ENCODE data around the gene OR2A25.
"Not testable (repeated sequence)": the region's sequence is repeated elsewhere in the genome, so short reads cannot be mapped to it uniquely, and the experiment has no call there.

Gene OR2A25, protein sequence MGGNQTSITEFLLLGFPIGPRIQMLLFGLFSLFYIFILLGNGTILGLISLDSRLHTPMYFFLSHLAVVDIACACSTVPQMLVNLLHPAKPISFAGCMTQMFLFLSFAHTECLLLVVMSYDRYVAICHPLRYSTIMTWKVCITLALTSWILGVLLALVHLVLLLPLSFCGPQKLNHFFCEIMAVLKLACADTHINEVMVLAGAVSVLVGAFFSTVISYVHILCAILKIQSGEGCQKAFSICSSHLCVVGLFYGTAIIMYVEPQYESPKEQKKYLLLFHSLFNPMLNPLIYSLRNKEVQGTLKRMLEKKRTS

DNA sequence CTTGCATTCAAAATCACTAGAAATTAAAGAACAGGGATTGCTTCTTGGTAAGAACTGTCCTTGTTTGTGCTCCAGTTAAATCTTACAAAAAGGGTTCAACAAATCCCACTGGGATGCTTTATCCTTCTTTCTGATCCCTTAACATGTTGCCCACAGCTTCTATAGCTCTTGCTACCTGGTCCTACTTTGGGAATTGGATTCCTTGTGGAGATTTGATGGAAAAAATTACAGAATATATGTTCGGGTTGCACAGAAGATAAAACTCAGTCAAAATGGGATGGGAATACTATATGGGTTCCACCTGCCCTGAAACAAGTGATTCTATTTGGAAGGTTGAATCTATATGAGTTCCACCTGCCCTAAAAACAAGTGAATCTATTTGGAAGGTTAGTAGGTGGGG is at the start of gene OR2A25:
Gene OR2A25 (plus strand): TSS at position 301 of the 400 bp plus-strand sequence. CDS start 4,409 bp downstream, outside the sequence.
- DNase-seq (ENCODE audit: low read depth, low spot score), result no peak

DNA sequence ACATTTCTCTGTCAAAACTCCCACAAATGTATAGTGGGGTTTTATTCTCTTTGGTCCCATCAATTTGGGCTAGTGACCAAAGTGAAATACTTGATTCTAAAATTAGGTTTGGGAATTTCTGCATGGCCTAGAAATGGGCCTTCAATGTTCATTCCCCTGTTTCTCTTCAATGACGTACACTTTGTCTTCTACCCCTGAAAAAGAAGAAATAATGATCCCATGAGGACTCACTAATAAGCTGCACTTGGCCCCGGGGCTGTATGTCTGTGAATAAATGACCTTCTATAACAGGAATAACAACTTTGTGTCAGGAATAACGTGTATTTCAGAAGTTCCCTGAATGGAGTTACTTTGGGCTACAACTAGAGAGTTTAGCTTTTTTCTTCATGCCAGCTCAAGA is 49.3 kb upstream of the OR2A25 start:
- no peak for DNase-seq (ENCODE audit: low read depth, low spot score)

DNA sequence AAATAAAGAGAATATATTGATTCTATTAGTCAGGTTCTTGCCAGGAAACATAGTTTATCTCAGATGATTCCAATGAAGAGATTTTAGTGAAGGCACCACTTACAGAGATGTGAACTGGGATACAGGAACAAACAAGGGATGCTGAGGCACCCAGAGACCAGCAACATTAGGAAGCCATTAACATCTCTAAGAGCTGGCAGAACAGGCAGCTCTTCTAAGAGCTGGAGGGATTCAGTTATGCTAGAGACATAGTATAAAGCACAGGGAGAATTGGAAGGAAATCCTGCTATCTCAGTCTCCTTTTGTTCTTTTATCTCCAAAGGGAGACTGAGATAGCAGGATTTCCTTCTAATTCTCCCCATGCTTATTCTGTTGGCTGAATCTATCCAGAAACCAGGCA is 47.4 kb upstream of the OR2A25 start:
- no peak for DNase-seq (ENCODE audit: low read depth, low spot score)

DNA sequence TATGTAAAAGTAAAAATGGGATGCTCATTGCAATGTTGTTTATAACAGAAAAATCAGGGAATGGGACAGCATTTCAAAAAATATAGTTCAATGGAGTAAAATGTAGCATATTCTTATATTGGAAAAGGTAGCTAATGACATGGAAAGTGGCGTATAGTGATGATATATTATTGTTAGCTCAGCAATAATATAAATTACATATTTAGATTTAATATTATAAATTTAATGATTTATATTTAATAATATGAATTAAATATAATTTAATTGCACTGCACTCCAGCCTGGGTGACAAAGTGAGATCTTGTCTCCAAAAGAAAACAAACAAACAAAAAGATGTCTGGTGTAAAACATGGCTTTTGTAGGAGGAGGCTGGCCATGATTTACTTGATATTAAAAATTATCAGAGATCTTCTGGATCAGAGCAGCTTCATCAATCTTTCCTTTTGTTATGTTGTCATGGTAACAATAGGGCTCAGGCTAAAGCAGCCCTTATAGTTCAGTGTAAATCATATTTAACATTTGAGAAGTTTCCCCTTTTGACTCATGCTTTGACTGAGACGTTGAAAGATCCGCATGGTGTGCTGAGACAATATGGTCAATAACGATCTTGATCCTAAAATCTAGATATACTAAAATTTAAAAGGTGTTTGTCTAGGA is 46.3 kb upstream of the OR2A25 start:
- no peak for DNase-seq (ENCODE audit: low read depth, low spot score)

DNA sequence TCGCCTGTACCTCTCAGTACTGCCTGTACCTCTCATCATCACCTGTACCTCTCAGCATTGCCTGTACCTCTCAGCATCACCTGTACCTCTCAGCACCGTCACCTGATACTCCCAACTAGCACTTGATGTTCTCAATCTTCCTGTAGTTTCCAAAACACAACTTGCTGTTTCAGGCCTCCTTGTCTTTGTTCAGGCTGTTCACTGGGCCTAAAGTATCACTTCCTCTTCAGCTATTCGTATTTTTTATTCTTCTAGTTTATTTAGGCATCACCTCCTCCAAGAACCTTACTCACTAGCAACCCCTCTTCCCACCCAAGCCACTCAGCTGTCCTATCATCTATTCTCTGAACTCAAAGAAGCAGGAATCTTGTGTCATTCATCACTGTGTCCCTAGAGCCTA is 45.4 kb upstream of the OR2A25 start:
- DNase-seq (ENCODE audit: low read depth, low spot score), result no peak

DNA sequence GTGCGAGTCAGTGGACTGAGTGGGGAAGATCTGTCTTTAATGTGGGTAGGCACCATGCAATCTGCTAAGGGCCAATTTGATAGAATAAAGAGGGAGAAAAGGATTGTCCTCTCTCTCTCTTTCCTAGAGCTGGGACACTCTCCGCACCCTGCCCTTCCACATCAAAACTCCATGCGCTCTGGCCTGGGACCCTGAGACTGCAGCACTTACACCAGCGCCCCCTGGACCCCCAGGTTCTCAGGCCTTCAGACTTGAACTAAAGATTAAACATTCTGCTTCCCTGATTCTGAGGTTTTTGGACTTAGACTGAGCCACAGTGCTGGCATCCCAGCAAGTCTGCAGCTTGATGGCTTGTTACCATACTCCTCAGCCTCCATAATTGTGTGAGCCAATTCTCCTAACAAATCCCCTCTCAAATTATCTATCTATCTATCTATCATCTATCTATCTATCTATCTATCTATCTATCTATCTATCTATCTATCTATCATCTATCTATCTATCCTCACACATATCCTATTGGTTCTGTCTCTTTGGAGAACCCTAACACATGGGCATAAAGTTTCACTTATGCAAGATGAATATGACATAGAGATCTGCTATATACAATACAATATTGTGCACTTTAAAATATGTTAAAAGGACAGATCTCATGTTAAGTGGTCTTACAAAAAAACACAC is 43.3 kb upstream of the OR2A25 start:
- no peak for DNase-seq (ENCODE audit: low read depth, low spot score)

DNA sequence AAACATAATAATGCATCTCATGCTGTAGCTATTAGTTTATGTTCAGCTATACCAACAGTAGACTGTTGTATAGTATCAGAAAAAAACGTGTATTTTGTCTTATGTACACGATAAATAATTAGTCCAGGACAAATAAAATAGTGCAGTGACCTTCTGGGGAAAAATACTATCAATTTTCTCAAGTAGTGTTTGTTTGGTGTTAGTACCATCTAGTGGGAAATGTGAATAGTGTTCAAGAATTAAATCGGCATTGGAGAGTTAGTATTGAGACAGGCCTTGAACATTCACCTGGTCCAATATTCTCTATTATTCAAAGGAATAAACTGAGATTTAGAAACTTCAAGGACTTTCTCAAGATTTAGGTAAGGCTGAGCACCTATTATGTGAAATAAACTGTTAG is 42.5 kb upstream of the OR2A25 start:
- no peak for DNase-seq (ENCODE audit: low read depth, low spot score)

DNA sequence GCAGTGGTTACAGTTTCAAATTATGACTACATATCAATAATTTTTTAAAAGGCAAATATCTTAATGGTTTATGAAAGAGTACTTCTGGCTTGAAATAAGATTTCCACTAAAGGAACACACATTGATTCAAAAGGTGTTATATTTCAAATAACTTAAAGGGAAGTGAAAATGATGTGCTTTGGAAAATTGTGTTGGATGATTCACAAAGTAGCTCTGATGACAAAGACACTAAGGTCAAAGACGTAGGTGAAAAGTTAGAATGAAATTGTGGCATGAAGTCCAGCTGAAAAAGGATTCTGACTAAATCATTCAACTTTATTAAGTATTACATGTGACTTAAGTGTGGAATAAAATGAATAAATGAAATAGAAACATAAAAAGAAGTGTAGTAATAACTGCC is 41.6 kb upstream of the OR2A25 start:
- DNase-seq (ENCODE audit: low read depth, low spot score), result no peak

DNA sequence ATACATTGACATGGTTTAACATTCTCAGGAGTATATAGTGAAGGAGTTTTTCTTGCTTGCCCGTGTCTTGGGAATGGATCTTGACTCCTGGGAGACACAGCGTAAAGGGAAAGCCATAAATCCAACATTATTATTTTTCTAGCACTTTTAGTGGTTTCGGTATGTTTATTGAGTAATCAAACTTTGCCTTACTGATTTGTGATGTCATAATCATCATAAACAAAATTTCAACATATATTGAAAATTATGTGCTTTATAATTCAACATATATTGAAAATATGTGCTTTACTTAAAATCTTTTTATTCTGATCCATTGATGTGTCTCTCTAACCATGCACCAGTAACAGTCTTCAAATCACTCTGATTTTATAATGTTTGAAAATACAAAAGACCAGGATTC is 41.1 kb upstream of the OR2A25 start:
- DNase-seq (ENCODE audit: low read depth, low spot score), result no peak

DNA sequence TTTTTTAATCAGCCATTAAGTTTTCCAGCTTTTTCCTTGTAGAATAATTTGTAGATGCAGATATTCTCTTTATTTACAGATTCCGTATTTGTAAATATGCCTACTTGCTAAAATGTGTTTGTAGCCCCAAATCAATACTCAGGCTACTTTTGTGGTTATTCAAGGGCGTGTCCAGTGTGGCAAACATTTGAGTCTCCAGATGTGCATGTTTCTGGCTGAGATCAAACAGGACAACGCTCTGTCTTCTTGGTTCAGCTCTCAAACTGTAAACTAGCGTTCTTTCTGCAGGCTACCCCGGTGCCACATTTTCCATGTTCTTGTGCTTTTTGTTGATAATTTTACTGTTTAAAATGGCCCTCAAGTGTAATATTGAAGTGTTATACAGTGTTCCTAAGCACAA is 37.1 kb upstream of the OR2A25 start:
- no peak for DNase-seq (ENCODE audit: low read depth, low spot score)

DNA sequence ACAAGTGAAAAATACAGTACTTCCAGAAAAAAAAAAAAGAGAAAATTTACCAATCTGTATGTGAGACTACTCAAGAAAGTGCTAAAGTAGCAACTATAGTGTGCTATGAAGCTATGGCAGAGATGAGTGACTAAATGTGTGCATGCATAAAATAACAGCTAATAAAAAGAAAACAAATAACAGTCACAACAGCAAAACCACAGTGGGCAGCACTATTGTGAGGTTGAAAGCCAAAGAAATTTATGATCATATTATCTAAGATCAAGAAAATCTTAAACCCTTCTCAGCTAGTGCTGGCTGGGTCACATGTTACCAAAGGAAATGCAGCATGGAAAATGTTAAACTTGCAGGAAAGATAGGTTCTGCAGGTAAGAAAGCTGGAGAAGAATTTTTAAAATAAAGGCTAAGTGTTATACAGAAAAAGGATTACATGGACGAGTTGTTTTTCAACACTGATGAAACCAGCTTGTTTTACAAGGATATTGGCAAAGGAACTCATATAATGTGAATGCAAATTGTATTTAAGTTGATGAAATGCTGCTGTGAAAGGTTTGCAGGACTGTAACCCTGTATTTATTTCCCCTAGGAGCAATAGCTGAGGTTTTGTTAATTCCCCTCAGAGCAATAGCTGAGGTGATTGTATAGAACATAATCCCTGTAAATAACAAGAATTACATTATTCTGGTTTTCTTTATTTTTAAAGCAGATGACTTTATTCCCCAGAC is 36.5 kb upstream of the OR2A25 start:
- no peak for DNase-seq (ENCODE audit: low read depth, low spot score)

DNA sequence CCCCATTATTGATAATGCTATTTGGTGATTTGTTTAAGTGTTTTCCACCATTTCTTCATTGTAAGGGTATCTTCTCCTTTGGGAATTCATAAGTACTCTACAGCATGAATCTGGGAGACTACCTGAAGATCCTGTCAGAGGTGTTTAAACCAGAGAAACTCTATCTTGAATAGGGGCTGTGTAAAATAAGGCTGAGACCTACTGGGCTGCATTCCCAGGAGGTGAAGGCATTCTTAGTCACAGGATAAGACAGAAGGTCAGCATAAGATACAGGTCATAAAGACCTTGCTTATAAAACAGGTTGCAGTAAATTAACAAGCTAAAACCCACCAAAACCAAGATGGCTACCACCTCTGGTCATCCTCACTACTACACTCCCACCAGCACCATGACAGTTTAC is 34.2 kb upstream of the OR2A25 start:
- no peak for DNase-seq (ENCODE audit: low read depth, low spot score)

DNA sequence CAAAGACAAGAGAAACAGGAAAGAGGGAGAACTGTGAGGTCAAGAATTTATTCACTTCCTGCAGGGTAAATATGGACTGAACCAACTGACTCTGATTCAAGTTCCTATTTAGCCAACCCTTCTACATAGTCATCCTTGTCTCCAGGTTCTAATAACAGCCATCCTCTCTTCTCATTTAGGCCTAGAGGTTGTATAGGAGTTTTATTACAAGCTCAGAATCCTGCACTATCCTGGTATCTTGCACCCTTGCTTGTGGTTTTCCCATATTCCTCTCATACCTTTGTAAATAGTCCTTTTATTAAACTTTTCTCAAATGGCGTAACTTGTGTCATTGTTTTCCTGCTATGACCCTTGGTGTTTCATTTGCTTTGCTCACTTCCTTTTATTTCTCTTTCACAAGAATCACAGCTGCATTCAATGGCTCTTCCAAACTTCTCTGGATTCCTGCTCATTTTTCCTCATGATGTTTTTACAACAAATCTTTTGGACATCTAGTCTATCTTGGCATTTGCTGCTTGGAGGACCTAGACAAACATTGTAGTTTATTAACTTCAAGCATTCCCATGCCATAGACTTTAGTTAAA is 33.2 kb upstream of the OR2A25 start:
- no peak for DNase-seq (ENCODE audit: low read depth, low spot score)

DNA sequence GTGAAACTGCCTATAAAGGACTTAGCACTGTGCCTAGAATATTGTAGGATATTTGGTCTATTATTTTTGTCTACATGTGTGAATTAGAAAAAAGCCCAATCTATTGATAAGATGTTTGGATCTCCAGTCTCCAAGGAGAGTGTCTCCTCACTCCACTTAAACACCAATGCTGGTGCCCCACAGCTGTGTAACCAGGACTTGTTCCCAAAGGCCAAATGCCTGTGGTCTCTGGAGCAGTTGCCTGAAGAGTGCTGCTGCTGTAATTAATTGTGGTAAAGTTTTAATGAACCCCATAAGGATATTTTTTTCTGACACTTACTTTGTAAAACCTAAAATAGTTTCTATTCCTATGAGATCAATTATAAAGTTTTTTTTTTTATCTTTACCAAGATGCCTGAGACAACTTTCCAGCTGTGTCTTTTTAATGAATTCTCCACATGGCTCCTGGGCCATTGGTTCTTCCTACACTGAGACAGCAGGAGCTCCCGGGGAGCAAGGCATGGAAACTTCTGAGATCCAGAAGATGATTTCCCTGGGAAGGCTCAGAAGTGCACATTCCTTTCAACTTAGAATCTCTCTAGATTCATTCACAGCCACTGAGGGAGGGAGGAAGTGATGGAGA is 32.1 kb upstream of the OR2A25 start:
- DNase-seq (ENCODE audit: low read depth, low spot score), result no peak

DNA sequence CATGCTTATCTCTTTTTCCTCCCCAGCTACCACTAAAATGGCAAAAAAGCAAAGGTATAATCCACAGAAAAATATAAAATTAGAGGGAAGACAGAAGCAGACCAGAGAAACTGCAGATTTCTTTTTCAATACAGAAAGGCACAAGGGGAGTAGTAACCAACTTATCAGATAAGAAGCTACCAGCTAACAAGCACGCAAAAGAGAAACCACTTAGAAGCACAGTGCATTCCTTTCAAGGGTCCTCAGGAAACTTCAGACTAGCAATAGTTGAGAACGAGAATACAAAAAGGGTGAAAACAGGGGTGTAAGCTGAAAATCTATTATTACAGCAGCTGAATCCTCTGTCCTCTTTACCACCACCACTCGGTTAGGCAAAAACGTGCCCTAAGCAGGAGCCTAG is 30.7 kb upstream of the OR2A25 start:
- no peak for DNase-seq (ENCODE audit: low read depth, low spot score)

DNA sequence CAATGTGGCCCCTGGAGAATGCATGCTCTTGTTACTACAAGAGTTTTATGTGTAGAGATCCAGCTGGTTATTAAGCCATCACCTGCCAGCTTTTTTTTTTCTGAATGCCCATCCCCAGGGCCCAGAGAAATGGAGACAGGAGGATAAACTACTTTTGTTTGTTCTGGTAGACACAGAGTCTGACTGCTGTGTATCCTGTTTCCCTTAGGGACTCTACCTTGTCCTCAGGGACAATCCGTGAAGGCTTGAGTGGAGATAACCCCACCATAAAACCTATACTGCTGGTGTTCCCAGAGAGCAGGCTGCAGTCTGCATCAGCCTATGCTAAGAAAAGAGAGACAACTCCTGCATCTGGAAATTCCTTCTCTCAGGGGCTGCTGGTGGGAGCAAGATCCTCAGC is 21.0 kb upstream of the OR2A25 start, which contains the start of gene OR2A5:
Gene OR2A5 (plus strand): TSS at position 301 of the 400 bp plus-strand sequence. CDS start 1,454 bp downstream, outside the sequence.
- no peak for DNase-seq (ENCODE audit: low read depth, low spot score)

DNA sequence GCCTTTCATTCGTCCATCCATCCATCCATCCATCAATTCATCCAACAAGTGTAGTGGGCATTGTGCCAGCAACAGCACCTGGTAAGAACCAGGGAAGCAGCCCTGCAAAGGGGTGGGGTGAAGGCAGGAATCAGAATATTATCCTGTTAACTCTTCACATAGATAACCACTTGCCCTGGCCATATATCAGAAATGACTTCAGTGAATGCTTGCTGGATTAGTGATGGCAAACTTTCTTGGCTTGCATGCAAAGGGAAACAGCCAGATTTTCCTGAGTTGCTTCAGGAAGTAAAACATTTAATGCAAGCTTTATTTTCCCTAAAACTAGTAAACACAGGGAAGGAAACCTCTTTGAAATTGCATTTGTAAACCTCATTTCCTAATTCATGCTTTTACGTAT is 20.1 kb upstream of the OR2A25 start:
- DNase-seq (ENCODE audit: low read depth, low spot score), result no peak

DNA sequence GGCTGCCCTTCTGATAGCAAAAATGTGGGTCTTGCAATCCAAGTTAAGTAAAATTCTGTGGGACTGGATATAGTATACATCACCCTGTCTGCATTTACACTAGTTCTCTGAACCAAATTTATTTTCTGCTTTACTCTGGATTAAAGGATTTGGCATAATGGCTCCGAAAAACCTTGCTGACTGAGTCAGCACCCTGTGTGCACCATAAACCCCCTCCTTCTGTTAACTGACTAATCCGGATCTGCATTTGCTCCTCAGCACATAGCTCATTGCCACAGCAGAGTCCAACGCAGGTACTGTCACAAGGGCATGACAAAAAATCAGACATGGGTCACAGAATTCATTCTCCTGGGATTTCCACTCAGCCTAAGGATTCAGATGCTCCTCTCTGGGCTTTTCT is 19.5 kb upstream of the OR2A25 start:
- DNase-seq (ENCODE audit: low read depth, low spot score), result no peak

DNA sequence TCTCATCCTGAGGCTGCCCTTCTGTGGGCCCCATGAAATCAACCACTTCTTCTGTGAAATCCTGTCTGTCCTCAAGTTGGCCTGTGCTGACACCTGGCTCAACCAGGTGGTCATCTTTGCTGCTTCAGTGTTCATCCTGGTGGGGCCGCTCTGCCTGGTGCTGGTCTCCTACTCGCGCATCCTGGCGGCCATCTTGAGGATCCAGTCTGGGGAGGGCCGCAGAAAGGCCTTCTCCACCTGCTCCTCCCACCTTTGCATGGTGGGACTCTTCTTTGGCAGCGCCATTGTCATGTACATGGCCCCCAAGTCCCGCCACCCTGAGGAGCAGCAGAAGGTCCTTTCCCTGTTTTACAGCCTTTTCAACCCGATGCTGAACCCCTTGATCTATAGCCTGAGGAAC is 18.7 kb upstream of the OR2A25 start:
- DNase-seq (ENCODE audit: low read depth, low spot score), result not testable (repeated sequence)

DNA sequence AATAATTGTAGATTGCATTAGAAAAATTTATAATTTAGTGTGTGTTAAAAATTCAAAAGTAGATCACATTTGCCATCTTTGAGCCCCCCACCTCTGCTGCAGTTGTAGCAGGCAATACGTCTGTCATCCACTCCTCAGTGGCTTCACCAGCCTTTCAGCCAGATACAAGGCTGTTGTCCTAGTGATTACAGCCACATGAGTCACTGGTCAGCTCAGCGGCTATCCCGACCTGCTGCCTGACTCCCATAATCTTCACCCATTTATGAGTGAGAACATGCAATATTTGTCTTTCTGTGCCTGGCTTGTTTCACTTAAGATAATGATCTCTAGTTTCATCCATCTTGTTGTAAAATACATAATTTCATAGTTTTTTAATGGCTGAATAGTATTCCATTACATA is 11.7 kb upstream of the OR2A25 start:
- DNase-seq (ENCODE audit: low read depth, low spot score), result no peak

DNA sequence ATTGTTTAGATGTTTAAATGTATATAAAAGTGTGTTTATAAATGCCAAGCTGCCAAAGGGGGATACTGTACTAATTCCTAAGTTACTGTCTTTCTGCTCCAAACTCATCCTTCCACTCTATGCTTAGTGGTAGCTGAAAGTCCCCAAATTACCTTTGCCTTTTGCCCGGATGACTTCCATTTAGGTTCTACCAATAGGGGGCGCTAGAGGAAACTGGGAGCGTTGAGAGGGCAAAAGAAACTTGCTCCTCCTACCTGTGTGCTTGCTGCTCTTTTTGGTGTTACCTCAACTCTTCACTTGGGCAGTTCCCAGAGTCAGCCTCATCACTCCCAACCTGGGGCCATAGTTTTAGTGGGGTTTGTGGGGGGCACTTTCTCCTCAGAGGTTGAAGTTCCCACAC is 5.9 kb upstream of the OR2A25 start:
- DNase-seq (ENCODE audit: low read depth, low spot score), result peak; percentile 9
